CD14-positive monocyte (primary cell): ENCODE measurements around the gene NOBOX. TPM values are rescaled to one million over a fixed set of nuclear protein-coding genes. Genes with fewer than 3 reads are reported as not detected.

ENCODE experiments used
- DNase-seq, 3 donors: peaks; one replicate each; pipeline ENCODE4 v3.0.0-alpha.2; 2011 to 2022
- H2AFZ ChIP-seq: 2 replicates; pipeline ENCODE4 v1.6.0; 2012; ENCODE audit warnings: mild to moderate bottlenecking, low read depth, low read length, inconsistent platforms; ENCODE audit not compliant: insufficient read depth, poor library complexity, severe bottlenecking
- H3K27ac ChIP-seq, 2 donors: 1 replicate in 1 of 2; 2 replicates in 1 of 2; pipeline ENCODE4 v1.5.1; 2012 to 2013; ENCODE audit warnings: low read length in 2 of 2, control low read depth in 1 of 2, inconsistent platforms in 1 of 2, low read depth in 1 of 2, mild to moderate bottlenecking in 1 of 2
- H3K27me3 ChIP-seq, 2 donors: one replicate each; pipeline versions ENCODE4 v1.6.0 to v1.6.1; 2011 to 2013; ENCODE audit warnings: low read length in 2 of 2; ENCODE audit not compliant: control insufficient read depth in 2 of 2, insufficient read depth in 2 of 2
- H3K36me3 ChIP-seq, 2 donors: replicated peaks in 1 of 2; 1 replicate in 1 of 2; 2 replicates in 1 of 2; pipeline versions ENCODE4 v1.5.1 to v1.6.1; 2012 to 2013; ENCODE audit warnings: low read length in 2 of 2, control low read depth in 1 of 2, inconsistent platforms in 1 of 2, mild to moderate bottlenecking in 1 of 2; ENCODE audit not compliant: insufficient read depth in 2 of 2, control insufficient read depth in 1 of 2
- H3K4me1 ChIP-seq, 2 donors: 1 replicate in 1 of 2; 2 replicates in 1 of 2; pipeline versions ENCODE4 v1.5.1 to v1.6.1; 2012 to 2013; ENCODE audit warnings: low read length in 2 of 2, control low read depth in 1 of 2, inconsistent platforms in 1 of 2, mild to moderate bottlenecking in 1 of 2, moderate library complexity in 1 of 2; ENCODE audit not compliant: insufficient read depth in 2 of 2, control insufficient read depth in 1 of 2
- H3K4me2 ChIP-seq: replicated peaks from 2 replicates; pipeline ENCODE3; 2012; ENCODE audit warnings: low read length, moderate library complexity, mild to moderate bottlenecking; ENCODE audit not compliant: poor library complexity, severe bottlenecking; ENCODE audit errors: extremely low read depth
- H3K4me3 ChIP-seq, 3 experiments: fragments of 200-600 bp in 1 of 3; sonication (generic) in 1 of 3; replicated peaks in 1 of 3; 1 replicate in 2 of 3; 2 replicates in 1 of 3; pipeline ENCODE4 v1.5.1; 2011 to 2013; ENCODE audit warnings: low read length in 3 of 3, mild to moderate bottlenecking in 3 of 3, control low read depth in 2 of 3, low read depth in 2 of 3, inconsistent platforms in 1 of 3, moderate library complexity in 1 of 3
- H3K79me2 ChIP-seq: 2 replicates; pipeline ENCODE4 v1.6.0; 2012; ENCODE audit warnings: mild to moderate bottlenecking, control low read depth, inconsistent platforms, low read length, moderate library complexity; ENCODE audit not compliant: insufficient read depth
- H3K9ac ChIP-seq: 2 replicates; pipeline ENCODE4 v1.6.0; 2017; ENCODE audit warnings: low read length, mild to moderate bottlenecking; ENCODE audit not compliant: insufficient read depth, poor library complexity, severe bottlenecking
- H3K9me3 ChIP-seq, 2 donors: replicated peaks in 1 of 2; 1 replicate in 1 of 2; 2 replicates in 1 of 2; pipeline versions ENCODE4 v1.5.1 to v1.6.1; 2012 to 2013; ENCODE audit warnings: low read length in 2 of 2, control low read depth in 1 of 2; ENCODE audit not compliant: control insufficient read depth in 1 of 2, insufficient read depth in 1 of 2
- H4K20me1 ChIP-seq: 2 replicates; pipeline ENCODE4 v1.6.0; 2012; ENCODE audit warnings: mild to moderate bottlenecking, low read length, control low read depth, moderate library complexity; ENCODE audit not compliant: insufficient read depth
- H3K27ac Mint-ChIP-seq, 7 donors: one replicate each; pipeline ENCODE4 v1.8.0; 2020; ENCODE audit warnings: mild to moderate bottlenecking in 7 of 7, mixed read lengths in 7 of 7, moderate library complexity in 6 of 7, inconsistent platforms in 2 of 7
- H3K27me3 Mint-ChIP-seq, 3 donors: one replicate each; pipeline ENCODE4 v1.8.0; 2021 to 2022; ENCODE audit warnings: low read depth in 3 of 3, mild to moderate bottlenecking in 3 of 3, mixed read lengths in 3 of 3, moderate library complexity in 3 of 3, inconsistent platforms in 1 of 3
- H3K36me3 Mint-ChIP-seq, 2 donors: one replicate each; pipeline ENCODE4 v1.8.0; 2020; ENCODE audit warnings: mixed read lengths in 2 of 2, inconsistent platforms in 1 of 2, mild to moderate bottlenecking in 1 of 2
- H3K4me1 Mint-ChIP-seq: one replicate; pipeline ENCODE4 v1.8.0; 2020; ENCODE audit warnings: mild to moderate bottlenecking, mixed read lengths
- H3K4me3 Mint-ChIP-seq, 2 donors: one replicate each; pipeline ENCODE4 v1.8.0; 2020; ENCODE audit warnings: mild to moderate bottlenecking in 2 of 2, mixed read lengths in 2 of 2, moderate library complexity in 1 of 2
- H3K9me3 Mint-ChIP-seq, 7 donors: one replicate each; pipeline ENCODE4 v1.8.0; 2020 to 2022; ENCODE audit warnings: mixed read lengths in 7 of 7, mild to moderate bottlenecking in 6 of 7, moderate library complexity in 6 of 7, inconsistent platforms in 2 of 7
- WGBS: methylation state at CpG from one replicate; pipeline ENCODE4 v1.1.5; 2013; ENCODE audit warnings: missing lambda C conversion rate; ENCODE audit not compliant: insufficient coverage; 5-methylcytosine and 5-hydroxymethylcytosine counted together
- intact Hi-C, 2 donors: fragments of 100-400 bp; cut with micrococcal nuclease; formaldehyde crosslinking; loops; one replicate each; pipeline versions ENCODE4 v1.15.0 to v1.15.1; 2023
- polyA plus RNA-seq, 3 donors: library from polyadenylated mRNA; depleted of rRNA in 1 of 3; unstranded in 2 of 3; stranded (reverse) in 1 of 3; fragments of 300-500 nt in 2 of 3; fragments of >200 nt in 1 of 3; fragmentation: Illumina TruSeq in 2 of 3; gene quantifications; 1 replicate in 2 of 3; 2 replicates in 1 of 3; pipeline ENCODE4 v1.2.3, GENCODE V29; 2012 to 2021
- TF ChIP-seq, protein P1 (sequence below): fragments of 200-600 bp; IDR thresholded peaks from one replicate; pipeline ENCODE4 v1.8.0; 2022; ENCODE audit warnings: antibody characterized with exemption, mild to moderate bottlenecking

NOBOX gene
- polyA plus RNA-seq, 3 donors = not detected

DNA sequence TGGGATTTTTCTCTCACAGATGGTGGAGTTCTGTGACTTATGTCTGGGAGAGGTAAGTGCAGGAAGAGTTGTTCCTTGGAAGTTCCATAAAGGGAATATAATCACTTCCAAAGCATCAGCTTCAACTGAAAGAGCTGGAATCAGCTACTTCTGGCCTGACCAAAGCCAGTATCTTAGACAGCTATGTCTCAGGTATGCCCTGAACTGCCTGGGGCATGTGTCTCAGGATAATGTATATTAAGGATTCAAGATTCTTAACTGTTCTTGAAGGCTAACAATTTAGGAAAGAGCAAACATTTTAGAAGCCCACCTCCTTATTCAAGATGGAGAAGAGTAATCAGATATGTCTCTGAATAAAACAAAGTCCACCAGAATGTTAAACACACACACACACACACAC is 12.4 kb upstream of the NOBOX start:
- H3K36me3 Mint-ChIP-seq = no peaks in the 10 kb centered on the region
- DNase-seq = no peak

DNA sequence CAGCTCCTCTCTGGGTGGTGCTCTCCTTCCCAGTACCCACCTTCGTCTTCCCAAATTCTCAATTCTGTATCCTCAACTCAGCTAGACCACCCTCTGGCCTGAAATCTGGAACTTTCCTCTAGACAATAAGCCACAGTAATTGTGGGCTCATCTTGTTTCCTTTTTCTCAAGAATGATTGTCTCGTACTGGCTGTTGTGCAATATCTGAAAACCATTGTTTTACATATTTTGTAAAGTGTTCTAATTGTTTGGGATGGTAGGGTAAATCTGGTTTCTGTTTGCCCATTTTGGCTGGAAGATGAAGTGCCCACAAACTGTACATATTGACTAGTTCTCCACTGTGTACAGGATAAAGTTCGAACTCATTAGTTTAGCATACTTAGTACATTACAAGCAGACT is 11.3 kb upstream of the NOBOX start:
- no peaks in the 10 kb centered on the region for H3K79me2 ChIP-seq
- TF ChIP-seq, protein P1, sequence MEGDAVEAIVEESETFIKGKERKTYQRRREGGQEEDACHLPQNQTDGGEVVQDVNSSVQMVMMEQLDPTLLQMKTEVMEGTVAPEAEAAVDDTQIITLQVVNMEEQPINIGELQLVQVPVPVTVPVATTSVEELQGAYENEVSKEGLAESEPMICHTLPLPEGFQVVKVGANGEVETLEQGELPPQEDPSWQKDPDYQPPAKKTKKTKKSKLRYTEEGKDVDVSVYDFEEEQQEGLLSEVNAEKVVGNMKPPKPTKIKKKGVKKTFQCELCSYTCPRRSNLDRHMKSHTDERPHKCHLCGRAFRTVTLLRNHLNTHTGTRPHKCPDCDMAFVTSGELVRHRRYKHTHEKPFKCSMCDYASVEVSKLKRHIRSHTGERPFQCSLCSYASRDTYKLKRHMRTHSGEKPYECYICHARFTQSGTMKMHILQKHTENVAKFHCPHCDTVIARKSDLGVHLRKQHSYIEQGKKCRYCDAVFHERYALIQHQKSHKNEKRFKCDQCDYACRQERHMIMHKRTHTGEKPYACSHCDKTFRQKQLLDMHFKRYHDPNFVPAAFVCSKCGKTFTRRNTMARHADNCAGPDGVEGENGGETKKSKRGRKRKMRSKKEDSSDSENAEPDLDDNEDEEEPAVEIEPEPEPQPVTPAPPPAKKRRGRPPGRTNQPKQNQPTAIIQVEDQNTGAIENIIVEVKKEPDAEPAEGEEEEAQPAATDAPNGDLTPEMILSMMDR = no peak
- no peak overlapping the region for H3K4me3 ChIP-seq
- H3K9me3 ChIP-seq = peaks cover 0 to 6% of the 10 kb centered on the region in 2 donors
- no peak overlapping the region for H3K27ac ChIP-seq
- H3K9ac ChIP-seq = no peak overlapping the region
- H3K4me1 ChIP-seq = no peaks in the 10 kb centered on the region
- Mint-ChIP-seq H3K9me3 (peaks cover 2 to 24% (median 13%) of the 10 kb centered on the region in 7 donors), H3K4me1 (peaks cover 2% of the 10 kb centered on the region), H3K27ac (no peak overlapping the region), H3K27me3 (peaks cover 9 to 16% (median 11%) of the 10 kb centered on the region in 3 donors), H3K36me3 (no peaks in the 10 kb centered on the region), H3K4me3 (no peak overlapping the region)
- H2AFZ ChIP-seq = no peak overlapping the region
- WGBS = 33% methylated on average over 1 of the region's 3 CpGs
- no peaks in the 10 kb centered on the region for H3K36me3 ChIP-seq
- DNase-seq = no peak
- no peaks in the 10 kb centered on the region for H4K20me1 ChIP-seq
- peaks cover 0 to 4% of the 10 kb centered on the region in 2 donors for H3K27me3 ChIP-seq
- no peak overlapping the region for H3K4me2 ChIP-seq
- intact Hi-C loops = no loop called here

More for the DNA sequence above, 12.4 kb upstream of the NOBOX start:
- Histone ChIP-seq H3K9ac (no peak overlapping the region), H3K4me3 (no peak overlapping the region), H3K4me2 (no peak overlapping the region), H3K27me3 (peaks cover 0 to 4% of the 10 kb centered on the region in 2 donors), H3K9me3 (peaks cover 0 to 6% of the 10 kb centered on the region in 2 donors), H3K27ac (no peak overlapping the region), H3K36me3 (no peaks in the 10 kb centered on the region), H3K79me2 (no peaks in the 10 kb centered on the region), H4K20me1 (no peaks in the 10 kb centered on the region), H3K4me1 (no peaks in the 10 kb centered on the region), H2AFZ (no peak overlapping the region)
- Mint-ChIP-seq H3K27ac (no peak overlapping the region), H3K4me3 (no peak overlapping the region), H3K4me1 (peaks cover 2% of the 10 kb centered on the region), H3K27me3 (peaks cover 4 to 13% (median 11%) of the 10 kb centered on the region in 3 donors), H3K9me3 (peaks cover 2 to 24% (median 13%) of the 10 kb centered on the region in 7 donors)
- TF ChIP-seq, protein P1 = no peak
- intact Hi-C loops = no loop called here
